Vagina (tissue), 2 donors: ENCODE measurements around the gene TTC28. TPM values are rescaled to one million over a fixed set of nuclear protein-coding genes. Genes with fewer than 3 reads are reported as not detected.
"Not testable (repeated sequence)": the region's sequence is repeated elsewhere in the genome, so short reads cannot be mapped to it uniquely, and the experiment has no call there.

ENCODE experiments used
- DNase-seq, 2 donors: peaks; one replicate each; pipeline ENCODE4 v3.0.0-alpha.2; 2017; ENCODE audit errors: extremely low spot score in 2 of 2
- H3K27ac ChIP-seq: fragments of 200-600 bp; sonication (generic); one replicate; pipeline ENCODE4 v1.5.1; 2019
- H3K27me3 ChIP-seq: fragments of 200-600 bp; sonication (generic); one replicate; pipeline ENCODE4 v1.5.1; 2019
- H3K36me3 ChIP-seq, 2 donors: fragments of 200-600 bp; sonication (generic); one replicate each; pipeline ENCODE4 v1.5.1; 2017 to 2019
- H3K4me1 ChIP-seq: fragments of 200-600 bp; sonication (generic); one replicate; pipeline ENCODE4 v1.5.1; 2019
- H3K4me3 ChIP-seq, 2 donors: fragments of 200-600 bp; sonication (generic); 1 replicate in 1 of 2; 2 replicates in 1 of 2; pipeline ENCODE4 v1.5.1; 2016 to 2019
- H3K9me3 ChIP-seq: fragments of 200-600 bp; sonication (generic); one replicate; pipeline ENCODE4 v1.5.1; 2019
- POLR2A ChIP-seq, 2 donors: fragments of 450-650 bp; IDR thresholded peaks; one replicate each; pipeline ENCODE4 v1.6.1; 2017; ENCODE audit warnings: antibody characterized with exemption in 2 of 2, mild to moderate bottlenecking in 2 of 2, moderate library complexity in 2 of 2
- POLR2AphosphoS5 ChIP-seq, 2 donors: sonication (generic); formaldehyde crosslinking; IDR thresholded peaks; one replicate each; pipeline ENCODE4 v1.9.0; 2017; ENCODE audit warnings: antibody characterized with exemption in 2 of 2, mild to moderate bottlenecking in 2 of 2, low read depth in 1 of 2; ENCODE audit not compliant: insufficient read depth in 1 of 2
- intact Hi-C: fragments of 100-400 bp; cut with DNase I; formaldehyde crosslinking; loops from one replicate; pipeline ENCODE4 v1.15.1; 2023
- total RNA-seq: library from RNA; depleted of rRNA; stranded (reverse); fragments of >200 nt; gene quantifications from one replicate; pipeline ENCODE4 v1.2.3, GENCODE V29; 2016
- TF ChIP-seq, protein P1 (sequence below), 3 experiments: fragments of 450-650 bp in 2 of 3; fragments of 200-600 bp in 1 of 3; sonication (generic) in 1 of 3; IDR thresholded peaks; one replicate each; pipeline ENCODE4 v1.5.1; 2017 to 2019; ENCODE audit warnings: antibody characterized with exemption in 3 of 3, mild to moderate bottlenecking in 2 of 3, moderate library complexity in 2 of 3

The TTC28 gene
- total RNA-seq, 1 donor from 2014 or later = 41.7 TPM

GRCh38 chr22:28542980-28543621, 136.5 kb downstream of the TTC28 start:
- no peaks in the 10 kb centered on the region for H3K27me3 ChIP-seq
- no peaks in the 10 kb centered on the region for H3K9me3 ChIP-seq
- H3K36me3 ChIP-seq = no peaks in the 10 kb centered on the region
- H3K4me1 ChIP-seq = no peaks in the 10 kb centered on the region
- H3K27ac ChIP-seq = no peak overlapping the region
- TF ChIP-seq, protein P1, sequence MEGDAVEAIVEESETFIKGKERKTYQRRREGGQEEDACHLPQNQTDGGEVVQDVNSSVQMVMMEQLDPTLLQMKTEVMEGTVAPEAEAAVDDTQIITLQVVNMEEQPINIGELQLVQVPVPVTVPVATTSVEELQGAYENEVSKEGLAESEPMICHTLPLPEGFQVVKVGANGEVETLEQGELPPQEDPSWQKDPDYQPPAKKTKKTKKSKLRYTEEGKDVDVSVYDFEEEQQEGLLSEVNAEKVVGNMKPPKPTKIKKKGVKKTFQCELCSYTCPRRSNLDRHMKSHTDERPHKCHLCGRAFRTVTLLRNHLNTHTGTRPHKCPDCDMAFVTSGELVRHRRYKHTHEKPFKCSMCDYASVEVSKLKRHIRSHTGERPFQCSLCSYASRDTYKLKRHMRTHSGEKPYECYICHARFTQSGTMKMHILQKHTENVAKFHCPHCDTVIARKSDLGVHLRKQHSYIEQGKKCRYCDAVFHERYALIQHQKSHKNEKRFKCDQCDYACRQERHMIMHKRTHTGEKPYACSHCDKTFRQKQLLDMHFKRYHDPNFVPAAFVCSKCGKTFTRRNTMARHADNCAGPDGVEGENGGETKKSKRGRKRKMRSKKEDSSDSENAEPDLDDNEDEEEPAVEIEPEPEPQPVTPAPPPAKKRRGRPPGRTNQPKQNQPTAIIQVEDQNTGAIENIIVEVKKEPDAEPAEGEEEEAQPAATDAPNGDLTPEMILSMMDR (IDR thresholded peaks at IDR 0.05) = no peak
- no peak for TF ChIP-seq POLR2A (IDR thresholded peaks at IDR 0.05)
- no peak for TF ChIP-seq POLR2AphosphoS5 (IDR thresholded peaks at IDR 0.05; ENCODE audit: insufficient read depth in 1 of 2, low read depth in 1 of 2)
- H3K4me3 ChIP-seq = no peak overlapping the region
- intact Hi-C loops = no loop called here
- DNase-seq = no peak

DNA sequence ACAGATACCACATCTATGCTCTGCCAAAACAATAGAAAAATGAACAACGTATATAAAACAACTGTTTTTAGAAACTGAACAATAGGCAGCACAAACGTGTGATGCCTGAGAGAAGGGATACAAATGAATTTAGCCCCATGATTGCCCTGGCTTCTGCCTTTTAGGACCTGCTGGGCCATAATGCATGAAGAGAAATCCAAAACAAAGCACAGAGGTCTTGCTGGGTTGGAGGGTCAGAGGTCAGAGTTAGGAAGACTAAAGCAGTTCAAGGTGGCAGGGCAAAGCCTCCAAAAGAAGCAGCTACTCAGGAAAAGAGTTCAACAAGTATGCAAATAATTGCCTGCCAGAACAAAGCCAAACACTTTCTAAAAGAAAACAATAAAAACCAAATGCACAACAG, 138.5 kb downstream of the TTC28 start:
- intact Hi-C loops = no loop called here
- Histone ChIP-seq H3K27ac (no peak overlapping the region), H3K36me3 (no peaks in the 10 kb centered on the region), H3K9me3 (no peaks in the 10 kb centered on the region), H3K27me3 (no peaks in the 10 kb centered on the region), H3K4me3 (no peak overlapping the region), H3K4me1 (no peaks in the 10 kb centered on the region)
- TF ChIP-seq POLR2A (IDR thresholded peaks at IDR 0.05) (no peak), POLR2AphosphoS5 (IDR thresholded peaks at IDR 0.05; ENCODE audit: insufficient read depth in 1 of 2, low read depth in 1 of 2) (no peak)
- TF ChIP-seq, protein P1 (IDR thresholded peaks at IDR 0.05) = no peak
- no peak for DNase-seq

GRCh38 chr22:28538922-28539321, 140.7 kb downstream of the TTC28 start:
- Histone ChIP-seq H3K27ac (no peak overlapping the region), H3K36me3 (no peaks in the 10 kb centered on the region), H3K4me1 (no peaks in the 10 kb centered on the region), H3K9me3 (no peaks in the 10 kb centered on the region), H3K27me3 (no peaks in the 10 kb centered on the region), H3K4me3 (no peak overlapping the region)
- DNase-seq = no peak
- TF ChIP-seq POLR2AphosphoS5 (IDR thresholded peaks at IDR 0.05; ENCODE audit: insufficient read depth in 1 of 2, low read depth in 1 of 2) = no peak
- TF ChIP-seq POLR2A (IDR thresholded peaks at IDR 0.05) = no peak
- TF ChIP-seq, protein P1 (IDR thresholded peaks at IDR 0.05) = no peak
- intact Hi-C loops = no loop called here

- H3K4me3 ChIP-seq, H3K27ac ChIP-seq, H3K9me3 ChIP-seq, H3K4me1 ChIP-seq, H3K36me3 ChIP-seq, intact Hi-C loops, H3K27me3 ChIP-seq, DNase-seq: not testable (repeated sequence)
These were observed 149.1 kb downstream of the TTC28 start for GRCh38 chr22:28530565-28530964.

DNA sequence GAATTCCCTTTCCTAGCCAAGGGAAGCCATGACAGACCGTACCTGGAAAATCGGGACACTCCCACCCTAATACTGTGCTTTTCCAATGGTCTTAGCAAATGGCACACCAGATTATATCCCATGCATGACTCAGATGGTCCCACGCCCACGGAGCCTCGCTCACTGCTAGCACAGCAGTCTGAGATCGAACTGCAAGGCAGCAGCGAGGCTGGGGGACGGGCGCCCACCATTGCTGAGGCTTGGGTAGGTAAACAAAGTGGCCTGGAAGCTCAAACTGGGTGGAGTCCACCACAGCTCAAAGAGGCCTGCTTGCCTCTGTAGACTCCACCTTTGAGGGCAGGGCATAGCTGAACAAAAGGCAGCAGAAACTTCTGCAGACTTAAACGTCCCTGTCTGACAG, 150.5 kb downstream of the TTC28 start:
- H3K9me3 ChIP-seq, DNase-seq, intact Hi-C loops: not testable (repeated sequence)

GRCh38 chr22:28521451-28521850, 158.2 kb downstream of the TTC28 start:
- Histone ChIP-seq H3K36me3 (no peaks in the 10 kb centered on the region), H3K27me3 (no peaks in the 10 kb centered on the region), H3K4me1 (no peaks in the 10 kb centered on the region), H3K4me3 (no peak overlapping the region), H3K9me3 (no peaks in the 10 kb centered on the region), H3K27ac (no peak overlapping the region)
- TF ChIP-seq, protein P1 (IDR thresholded peaks at IDR 0.05) = no peak
- no peak for TF ChIP-seq POLR2AphosphoS5 (IDR thresholded peaks at IDR 0.05; ENCODE audit: insufficient read depth in 1 of 2, low read depth in 1 of 2)
- TF ChIP-seq POLR2A (IDR thresholded peaks at IDR 0.05) = no peak
- intact Hi-C loops = no loop called here
- DNase-seq = no peak

More for the DNA sequence above, 150.5 kb downstream of the TTC28 start:
- H3K27ac ChIP-seq, H3K4me3 ChIP-seq, H3K4me1 ChIP-seq, H3K27me3 ChIP-seq, H3K36me3 ChIP-seq: not testable (repeated sequence)
